Pericardium fibroblast (primary cell): ENCODE results near the gene HTRA3. TPM values are rescaled to one million over a fixed set of nuclear protein-coding genes. Genes with fewer than 3 reads are reported as not detected.

ENCODE experiments used
- total RNA-seq: library from RNA; depleted of rRNA; stranded (reverse); fragments of >200 nt; gene quantifications from 2 replicates; pipeline ENCODE4 v1.2.3, GENCODE V29; 2015

HTRA3 gene
- 9.8 and 17.4 TPM in 2 replicates for total RNA-seq

DNA sequence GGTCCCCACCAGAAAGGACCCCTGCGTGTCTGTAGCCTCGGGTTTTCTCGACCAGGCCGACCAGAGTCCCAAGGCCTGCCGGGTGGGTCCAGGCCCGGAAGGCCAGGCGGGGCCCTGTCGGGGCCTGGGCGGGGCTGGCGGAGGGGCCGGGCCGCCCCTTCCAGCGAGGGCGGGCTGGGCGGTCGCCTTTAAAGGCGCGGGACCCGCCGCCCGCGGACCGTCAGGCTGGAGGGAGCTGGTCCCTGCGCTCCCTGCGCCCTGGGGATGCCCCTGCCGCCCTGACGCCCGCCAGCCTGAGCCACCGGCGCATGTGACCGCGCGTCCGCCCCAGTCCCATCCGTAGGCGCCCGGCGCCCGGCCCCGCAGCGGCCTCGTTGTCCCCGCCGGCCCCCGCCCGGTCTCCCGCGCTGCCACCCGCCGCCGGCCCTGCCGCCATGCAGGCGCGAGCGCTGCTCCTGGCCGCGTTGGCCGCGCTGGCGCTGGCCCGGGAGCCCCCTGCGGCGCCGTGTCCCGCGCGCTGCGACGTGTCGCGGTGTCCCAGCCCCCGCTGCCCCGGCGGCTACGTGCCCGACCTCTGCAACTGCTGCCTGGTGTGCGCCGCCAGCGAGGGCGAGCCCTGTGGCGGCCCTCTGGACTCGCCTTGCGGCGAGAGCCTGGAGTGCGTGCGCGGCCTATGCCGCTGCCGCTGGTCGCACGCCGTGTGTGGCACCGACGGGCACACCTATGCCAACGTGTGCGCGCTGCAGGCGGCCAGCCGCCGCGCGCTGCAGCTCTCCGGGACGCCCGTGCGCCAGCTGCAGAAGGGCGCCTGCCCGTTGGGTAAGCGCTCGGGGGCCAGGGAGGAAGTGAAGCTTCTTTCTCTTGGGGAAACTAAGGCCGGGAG lies at the start of gene HTRA3:
Gene HTRA3 (plus strand): TSS at position 220 of the 883 bp plus-strand sequence. CDS start 215 bp downstream, at position 435.

Other genes with a start within 250 kb of the HTRA3 start
- 0.23 and 0.43 TPM in 2 replicates for gene ABLIM2, start 110.9 kb upstream of the HTRA3 start, total RNA-seq
- 3.0 and 7.2 TPM in 2 replicates for gene SH3TC1, start 70.5 kb upstream of the HTRA3 start, total RNA-seq
- gene ACOX3, start 171.0 kb downstream of the HTRA3 start, total RNA-seq: 19.3 and 23.0 TPM in 2 replicates
- 7.4 and 9.1 TPM in 2 replicates for gene TRMT44, start 171.0 kb downstream of the HTRA3 start, total RNA-seq